Central memory CD4-positive, alpha-beta T cell (primary cell): Measurements from ENCODE around the gene XKR8.

ENCODE experiments used
- DNase-seq: peaks from one replicate; pipeline ENCODE4 v3.0.0; 2022

XKR8 gene

DNA sequence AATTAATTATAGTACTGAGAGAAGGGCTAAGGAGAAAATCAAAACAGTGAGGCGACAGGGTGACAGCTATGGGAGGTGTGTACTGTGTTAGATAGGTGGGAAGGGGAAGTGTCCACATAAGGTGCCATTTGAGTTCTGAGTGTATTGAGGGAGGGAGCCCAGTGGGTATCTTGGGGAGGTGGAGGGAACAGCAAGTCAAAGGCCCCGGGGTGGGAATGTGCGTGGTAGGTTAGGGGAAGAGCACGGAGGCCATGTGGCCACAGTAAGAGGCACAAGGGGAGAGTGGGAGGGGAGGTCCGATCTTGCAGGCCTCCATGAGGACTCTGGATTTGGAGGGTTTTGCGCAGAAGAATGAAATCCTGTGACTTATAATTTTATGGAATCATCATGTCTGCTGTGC, 3.0 kb upstream of the XKR8 start:
- no peak for DNase-seq

DNA sequence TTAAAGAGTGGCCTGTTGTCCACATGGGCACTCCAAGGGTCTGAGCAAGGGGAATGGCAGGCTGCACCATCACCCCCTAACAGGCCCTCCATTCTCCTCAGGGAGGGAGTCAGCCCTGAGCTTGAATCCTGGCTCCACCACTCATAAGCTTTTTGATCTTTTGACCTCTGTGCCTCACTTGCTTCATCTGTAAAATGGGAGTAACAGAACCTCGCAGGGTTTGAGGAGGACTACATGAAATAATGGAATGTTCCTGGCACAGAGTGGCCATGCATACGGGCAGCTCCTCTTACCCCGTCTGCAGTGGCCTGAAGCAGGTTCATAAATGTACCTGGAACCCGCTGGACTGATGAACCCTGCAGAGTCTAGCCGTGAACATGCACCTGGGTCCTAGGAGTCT, 2.1 kb upstream of the XKR8 start:
- no peak for DNase-seq

- DNase-seq, result no peak
These were observed 1.3 kb upstream of the XKR8 start for GRCh38 chr1:27958513-27958912.

DNA sequence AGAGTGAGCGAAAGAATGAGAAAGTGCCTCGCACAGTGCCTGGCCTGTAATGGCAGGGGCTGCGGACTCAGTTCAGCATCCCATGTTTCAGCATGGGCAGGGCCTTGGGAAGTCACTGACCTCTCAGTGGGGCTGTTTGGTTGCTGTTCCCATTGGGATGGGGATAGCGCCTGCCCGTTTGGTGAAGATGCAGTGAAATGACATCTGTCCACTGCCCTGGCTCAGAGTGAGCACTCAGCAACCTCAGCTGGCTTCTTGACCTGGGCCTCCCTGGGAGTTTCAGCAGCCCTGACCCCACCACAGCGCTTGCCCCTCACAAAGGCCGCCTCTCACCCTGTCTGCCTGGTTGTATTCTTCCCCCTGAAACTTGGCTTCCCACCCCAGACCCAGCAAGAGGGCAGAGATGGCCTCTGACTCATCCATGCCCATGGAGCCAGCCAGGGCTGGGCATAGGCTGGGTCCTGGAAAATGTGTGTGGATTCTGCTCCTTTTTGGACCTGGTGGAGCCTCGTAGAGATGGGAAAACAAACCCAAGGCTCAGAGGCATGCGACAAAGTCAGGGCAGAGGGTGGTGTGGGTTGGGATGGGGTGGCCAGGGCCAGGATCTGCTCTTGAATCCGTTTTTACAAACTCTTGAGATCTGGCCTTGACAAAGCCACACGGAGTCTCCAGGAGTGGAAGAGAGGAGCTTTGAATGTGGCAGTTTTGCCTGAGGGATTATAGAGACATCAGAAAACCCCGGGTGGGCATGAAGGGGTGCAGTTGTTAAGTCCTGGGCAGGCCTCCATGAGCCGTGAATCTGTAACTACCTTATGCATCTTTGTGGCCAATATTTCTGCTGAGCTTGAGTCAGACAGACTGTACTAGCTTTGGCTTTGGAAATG, 1.2 kb downstream of the XKR8 start:
- DNase-seq, result no peak

- no peak for DNase-seq
These were observed 2.0 kb downstream of the XKR8 start for GRCh38 chr1:27961646-27962221.

GRCh38 chr1:27963393-27963792, 3.6 kb downstream of the XKR8 start:
- no peak for DNase-seq

- DNase-seq, result no peak
These were observed 6.8 kb downstream of the XKR8 start for GRCh38 chr1:27966402-27967105.

DNA sequence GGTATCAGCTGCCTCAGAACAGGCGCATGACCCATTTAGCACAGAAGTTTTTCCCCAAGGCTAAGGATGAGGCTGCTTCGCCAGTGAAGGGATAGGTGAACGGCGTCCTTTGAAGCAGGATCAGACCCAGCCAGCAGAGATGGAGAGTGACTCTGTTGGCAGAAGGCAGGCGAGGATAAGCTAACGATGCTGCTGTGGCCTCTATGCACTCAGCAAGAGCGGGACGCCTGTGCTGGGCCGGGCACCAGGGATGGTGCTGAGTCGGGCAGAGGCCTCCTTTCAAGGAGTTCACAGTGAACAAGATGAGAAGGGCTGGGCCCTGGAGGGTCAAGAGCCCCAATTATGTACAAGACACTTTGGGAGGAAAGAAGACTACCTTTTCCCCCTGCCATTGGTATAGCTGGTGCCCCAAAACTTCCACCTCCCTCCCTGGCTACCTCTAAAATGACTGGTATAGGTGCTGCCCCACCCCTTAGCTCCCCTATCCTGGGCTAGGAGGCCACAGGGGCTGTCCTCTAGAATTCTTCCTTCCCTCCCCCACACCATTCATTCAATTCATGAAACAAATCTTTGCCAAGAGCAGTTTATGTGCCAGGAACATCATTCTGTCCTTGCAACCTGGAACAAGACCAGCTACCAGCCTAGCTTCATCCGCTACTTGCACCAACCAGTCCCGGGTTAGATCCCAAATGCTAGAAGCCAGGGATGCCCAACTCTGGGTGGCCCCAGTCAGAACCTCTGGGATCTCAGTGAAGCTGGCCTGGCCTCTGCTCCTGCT, 7.5 kb downstream of the XKR8 start:
- DNase-seq, result no peak

GRCh38 chr1:27967884-27968466, 8.2 kb downstream of the XKR8 start:
- DNase-seq, result no peak

- no peak for DNase-seq
These were observed 8.9 kb downstream of the XKR8 start for GRCh38 chr1:27968692-27969091.

GRCh38 chr1:27970401-27970800, 10.6 kb downstream of the XKR8 start:
- DNase-seq, result no peak

GRCh38 chr1:27971674-27972073, 11.9 kb downstream of the XKR8 start:
- no peak for DNase-seq

DNA sequence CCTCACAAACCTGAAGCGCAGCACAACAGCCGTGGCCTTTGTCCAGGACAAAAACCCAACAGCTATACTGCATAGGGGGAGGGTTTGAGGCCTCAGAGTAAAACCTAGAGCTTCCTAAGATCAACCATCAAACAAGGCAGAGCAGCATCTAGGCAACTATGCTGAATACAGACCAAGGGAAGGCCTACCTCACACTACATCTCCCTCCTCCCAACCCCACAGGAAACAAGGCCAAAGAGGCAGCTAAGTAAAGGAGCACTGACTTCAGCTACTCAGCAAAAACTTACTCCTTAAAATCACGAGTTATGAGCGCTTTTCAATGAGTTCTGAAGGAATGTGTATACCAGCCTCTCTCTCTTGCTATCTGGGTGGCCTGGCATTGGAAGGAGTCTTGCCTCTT, 12.4 kb downstream of the XKR8 start:
- no peak for DNase-seq

DNA sequence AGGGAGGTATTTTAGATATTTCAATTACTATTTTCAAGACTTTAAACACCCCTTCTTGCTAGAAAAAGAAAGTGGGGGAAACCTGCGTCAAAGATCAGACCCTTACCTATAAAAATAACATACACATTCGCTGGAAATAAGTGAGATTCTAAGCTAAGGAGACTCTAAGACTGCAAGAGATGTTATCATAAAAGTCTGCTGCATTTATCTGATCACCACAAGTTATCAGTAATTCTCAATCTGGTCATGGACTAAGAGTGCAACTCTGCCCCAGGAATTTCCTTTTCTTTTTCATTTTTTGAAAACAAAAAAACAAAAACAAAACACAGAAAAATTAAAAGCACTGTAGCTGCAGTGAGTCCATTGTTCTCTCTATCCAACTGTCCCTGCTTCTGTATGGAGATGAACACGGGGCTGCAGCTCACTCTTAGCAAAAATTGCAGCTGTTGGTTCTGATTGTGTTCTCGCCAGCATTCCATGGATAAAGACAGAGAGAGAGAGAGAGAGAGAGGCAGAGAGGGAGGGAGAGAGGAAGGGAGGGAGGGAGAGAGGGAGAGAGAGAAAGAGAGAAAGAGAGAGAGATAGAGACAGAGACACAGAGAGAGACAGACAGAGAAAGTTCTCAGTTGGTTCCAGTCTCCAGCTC, 14.1 kb downstream of the XKR8 start:
- DNase-seq, result no peak

- DNase-seq, result no peak
These were observed 14.6 kb downstream of the XKR8 start for GRCh38 chr1:27974417-27974781.

GRCh38 chr1:27979151-27979858, 19.5 kb downstream of the XKR8 start:
- peak; percentile 50 for DNase-seq

- no peak for DNase-seq
These were observed 20.1 kb downstream of the XKR8 start for GRCh38 chr1:27979859-27980201.

GRCh38 chr1:27980216-27980845, 20.6 kb downstream of the XKR8 start:
- no peak for DNase-seq

- no peak for DNase-seq
These were observed 21.4 kb downstream of the XKR8 start for GRCh38 chr1:27981145-27981544.

DNA sequence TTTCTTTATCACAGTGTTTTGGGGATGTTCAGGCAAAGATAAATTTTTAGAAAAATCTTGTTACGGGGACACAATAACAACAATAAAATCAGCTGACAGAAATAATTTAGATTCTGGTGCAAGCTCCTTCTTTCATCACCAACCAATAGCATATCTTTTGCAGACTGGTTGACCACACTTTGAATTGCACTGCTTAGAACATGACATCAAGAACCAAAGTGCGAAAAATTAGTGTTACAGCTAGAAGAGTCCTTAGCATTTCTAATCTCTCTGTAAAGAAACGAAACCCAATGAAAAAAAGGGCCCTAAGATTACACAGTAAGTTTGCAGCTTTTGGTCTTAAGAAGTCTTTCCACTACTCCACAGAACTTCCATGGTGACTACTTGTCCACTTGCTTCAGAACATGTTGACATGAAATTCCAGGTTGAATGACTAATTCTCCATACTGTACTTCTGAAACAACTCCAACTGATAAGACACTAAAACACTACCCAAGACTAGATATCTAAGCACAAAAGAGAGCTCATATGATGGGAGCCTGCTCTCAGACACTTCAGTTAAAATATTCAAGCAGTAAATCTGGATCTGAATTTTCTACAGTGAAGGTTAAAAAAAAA, 31.3 kb downstream of the XKR8 start:
- no peak for DNase-seq

DNA sequence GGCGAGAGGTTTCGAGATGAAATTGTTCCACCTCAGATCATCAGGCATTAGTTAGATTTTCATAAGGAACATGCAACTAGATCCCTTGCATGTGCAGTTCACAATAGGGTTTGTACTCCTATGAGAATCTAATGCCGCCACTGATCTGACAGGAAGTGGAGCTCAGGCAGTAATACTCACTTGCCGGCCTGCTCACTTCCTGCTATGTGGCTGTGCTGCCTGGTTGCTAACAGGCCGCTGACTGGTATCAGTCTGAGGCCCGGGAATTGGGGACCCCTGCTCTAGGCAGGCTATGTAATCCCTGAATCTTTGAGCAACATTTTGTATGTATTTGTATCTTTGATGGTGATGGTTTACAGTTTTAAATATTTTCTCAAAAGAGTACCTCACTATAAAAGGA, 32.5 kb downstream of the XKR8 start:
- peak; percentile 58 for DNase-seq
